Medulla oblongata (tissue), 1 donor: Measurements from ENCODE around the gene PGF.

ENCODE experiments used
- DNase-seq: peaks from one replicate; pipeline ENCODE4 v3.0.0-alpha.2; 2015; ENCODE audit errors: extremely low spot score

Gene PGF

DNA sequence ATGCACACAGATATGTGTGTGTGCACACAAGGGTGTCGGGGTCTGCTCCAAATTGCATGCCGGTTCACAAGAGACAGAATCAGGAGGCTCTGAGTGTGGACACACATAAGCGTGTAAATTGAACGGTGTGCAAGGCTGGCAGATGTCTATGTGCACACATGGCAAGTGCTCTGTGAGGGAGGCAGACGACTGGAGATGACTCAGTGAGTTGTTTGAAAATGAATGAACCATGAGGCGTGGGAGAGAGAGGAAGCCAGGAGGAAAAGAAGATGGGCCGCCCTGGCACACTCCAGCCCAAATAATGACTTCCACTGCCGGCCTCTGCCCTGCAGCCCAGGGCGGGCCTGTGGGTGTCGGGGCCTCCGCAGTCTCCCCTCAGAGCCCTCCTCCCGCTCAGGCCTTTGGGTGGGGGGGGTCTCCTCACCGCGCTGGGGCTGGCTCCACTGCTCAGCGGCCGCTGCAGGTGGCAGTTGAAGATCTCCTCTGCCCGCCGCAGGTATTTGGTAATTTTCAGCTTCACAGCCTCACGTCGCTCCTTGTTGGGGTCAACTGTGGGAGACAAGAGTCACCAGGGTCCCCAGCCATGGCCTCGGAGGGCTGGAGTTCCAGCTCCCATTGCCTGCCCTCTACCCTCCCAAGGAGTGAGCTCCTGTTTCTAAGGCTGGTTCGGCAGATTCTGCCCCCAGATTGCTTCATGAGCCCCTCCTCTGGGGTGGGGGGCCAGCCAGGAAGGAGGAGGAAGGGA lies 35.8 kb downstream of the PGF start:
- no peak for DNase-seq

GRCh38 chr14:74918380-74918779 lies 37.0 kb downstream of the PGF start:
- DNase-seq: no peak

DNA sequence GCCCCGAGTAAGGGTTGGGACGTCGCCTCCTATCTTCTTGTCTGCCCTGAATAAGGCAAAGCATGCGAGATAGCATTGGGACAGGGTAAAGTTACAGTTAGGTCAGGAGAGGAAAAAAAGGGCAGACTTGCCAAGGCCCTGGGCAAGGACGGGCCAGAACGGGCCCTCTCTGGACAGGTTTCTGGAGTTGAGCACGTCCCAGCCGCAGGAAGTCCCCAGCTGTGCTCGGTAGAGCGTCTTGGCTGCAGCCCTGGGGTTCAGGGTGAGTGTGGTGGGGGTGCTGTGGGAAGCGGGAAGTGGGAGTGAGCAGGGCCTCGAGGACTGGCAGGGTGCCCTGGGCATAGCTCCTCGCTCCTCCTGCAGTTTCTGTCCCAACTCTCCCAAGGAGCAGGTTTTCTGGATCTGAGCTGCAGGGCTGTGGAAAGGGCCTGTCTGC lies 37.7 kb downstream of the PGF start:
- peak; percentile 63 for DNase-seq

DNA sequence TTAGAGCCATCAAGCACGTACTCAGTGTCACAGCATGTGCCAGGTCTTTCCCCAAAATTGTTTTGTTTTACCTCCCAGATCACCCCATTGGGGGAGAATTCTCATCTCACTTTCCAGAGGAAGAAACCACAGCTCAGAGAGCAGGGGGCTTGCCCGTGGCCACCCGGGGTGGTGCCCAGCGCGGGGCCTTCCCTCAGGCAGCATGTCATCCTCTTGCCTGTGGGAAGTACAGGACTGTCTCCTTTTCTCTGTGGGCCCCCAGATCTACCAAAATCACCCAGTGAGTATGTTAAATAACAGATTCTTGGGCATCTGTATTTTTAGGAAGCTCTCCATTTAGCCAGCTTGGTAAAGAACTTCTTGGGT lies 38.2 kb downstream of the PGF start:
- DNase-seq: no peak

DNA sequence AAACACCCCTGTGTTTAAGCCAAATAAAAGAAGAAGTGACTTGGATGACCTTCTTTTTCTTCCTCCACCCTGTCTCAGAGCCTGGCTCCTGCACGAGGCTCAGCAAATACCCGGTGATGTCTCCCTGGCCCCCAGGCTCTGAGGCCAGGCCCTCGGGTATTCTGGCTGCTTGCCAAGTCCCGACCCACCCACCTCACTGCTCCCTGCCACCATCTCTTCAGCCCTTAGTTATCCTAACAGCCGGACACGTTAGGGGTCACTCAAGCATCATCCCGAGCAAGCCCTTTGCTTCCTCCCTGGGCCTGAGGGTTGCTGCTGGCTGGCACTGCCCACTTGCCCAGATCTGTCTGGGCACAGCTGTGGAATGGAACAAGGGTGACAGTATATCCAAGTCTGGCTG lies 39.6 kb downstream of the PGF start:
- no peak for DNase-seq

DNA sequence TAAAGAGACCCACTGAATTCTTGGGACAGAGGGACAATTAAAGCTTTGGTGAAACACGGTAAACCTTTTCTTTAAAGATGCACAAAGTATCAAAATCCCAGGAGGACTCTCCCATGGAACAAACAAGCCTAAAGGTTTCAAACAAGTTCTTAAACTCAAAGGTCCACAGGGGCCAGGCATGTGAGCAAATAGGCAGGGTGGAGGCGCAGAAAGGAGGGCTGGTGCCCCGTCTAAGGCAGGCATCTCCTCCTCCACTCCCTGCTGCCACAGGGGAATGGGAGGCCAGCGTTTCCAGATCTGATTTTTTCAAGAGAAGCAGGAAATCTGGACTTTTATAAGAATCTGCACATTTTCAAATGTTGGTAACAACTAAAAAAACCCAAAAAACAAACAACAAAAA lies 40.0 kb downstream of the PGF start:
- no peak for DNase-seq

DNA sequence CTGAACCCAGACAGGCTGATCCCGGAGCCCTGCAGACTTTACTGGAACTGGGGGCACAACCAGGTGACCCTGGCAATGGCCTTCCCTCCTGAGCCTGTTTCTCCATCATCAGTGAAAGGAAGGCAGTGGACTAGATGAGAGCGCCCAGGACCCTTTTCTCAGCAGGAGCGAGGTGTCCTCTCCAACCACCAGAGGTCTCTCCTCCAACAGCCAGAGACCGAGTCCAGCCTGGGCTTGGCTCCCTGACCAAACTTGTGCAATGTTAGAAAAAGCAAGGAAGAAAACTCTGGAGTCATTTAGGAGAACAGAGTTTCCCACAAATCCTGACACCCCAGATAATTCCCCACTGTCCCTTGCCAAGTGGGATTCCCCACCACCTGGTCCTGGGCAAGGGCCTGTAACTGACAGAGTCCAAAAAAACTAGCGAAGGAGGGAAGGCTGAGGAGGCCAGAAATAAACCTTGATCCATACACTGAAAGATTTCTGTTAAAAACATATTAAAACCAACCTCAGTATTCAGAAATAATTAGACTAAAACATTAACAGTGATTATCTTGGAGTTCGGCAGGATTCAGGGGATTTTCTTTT lies 41.3 kb downstream of the PGF start:
- DNase-seq: peak; percentile 90

GRCh38 chr14:74913393-74913910 lies 41.9 kb downstream of the PGF start:
- no peak for DNase-seq

DNA sequence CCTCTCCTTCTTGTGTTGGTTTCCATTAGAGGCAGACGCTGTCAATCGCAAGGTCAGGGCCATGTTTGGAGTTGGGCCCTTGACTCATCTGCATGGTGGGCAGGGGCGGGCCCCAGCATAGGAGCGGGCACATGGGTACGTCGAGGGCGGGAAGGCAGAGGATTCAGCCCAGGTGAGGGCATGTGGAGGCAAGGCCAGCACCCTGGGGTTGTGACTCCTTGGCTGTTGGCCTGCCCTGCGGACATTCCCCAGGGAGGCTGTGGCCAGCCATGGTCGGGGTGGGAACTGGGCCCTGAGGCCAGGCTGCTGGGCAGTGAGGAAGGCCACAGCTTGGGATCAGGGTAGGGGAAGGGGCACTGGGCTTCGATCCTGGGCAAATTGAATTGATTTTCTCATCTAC lies 42.6 kb downstream of the PGF start:
- DNase-seq: no peak

GRCh38 chr14:74912111-74912510 lies 43.3 kb downstream of the PGF start:
- no peak for DNase-seq

DNA sequence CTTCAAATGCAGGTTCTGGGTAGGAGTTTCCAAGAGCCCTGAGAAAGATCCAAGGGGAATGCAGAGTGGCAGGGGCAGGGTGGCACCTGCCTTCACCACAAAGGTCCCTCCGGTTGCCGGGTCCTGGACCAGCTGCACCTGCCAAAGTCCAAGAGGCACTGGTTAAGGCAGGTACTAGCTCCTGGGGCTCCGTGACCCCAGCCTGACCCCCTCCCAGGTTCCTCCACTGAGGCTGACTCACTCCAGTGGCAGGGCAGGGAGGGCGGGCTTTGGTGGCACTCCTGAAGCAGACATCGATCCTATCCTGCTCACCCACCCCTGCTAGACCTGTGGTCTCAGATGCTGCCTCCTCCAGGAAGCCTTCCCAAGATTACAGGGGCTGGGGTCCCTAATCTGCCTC lies 43.7 kb downstream of the PGF start:
- DNase-seq: no peak

GRCh38 chr14:74911221-74911620 lies 44.2 kb downstream of the PGF start:
- DNase-seq: no peak

- no peak for DNase-seq
These were observed 44.8 kb downstream of the PGF start for GRCh38 chr14:74910556-74910955.

GRCh38 chr14:74909911-74910310 lies 45.5 kb downstream of the PGF start:
- no peak for DNase-seq

DNA sequence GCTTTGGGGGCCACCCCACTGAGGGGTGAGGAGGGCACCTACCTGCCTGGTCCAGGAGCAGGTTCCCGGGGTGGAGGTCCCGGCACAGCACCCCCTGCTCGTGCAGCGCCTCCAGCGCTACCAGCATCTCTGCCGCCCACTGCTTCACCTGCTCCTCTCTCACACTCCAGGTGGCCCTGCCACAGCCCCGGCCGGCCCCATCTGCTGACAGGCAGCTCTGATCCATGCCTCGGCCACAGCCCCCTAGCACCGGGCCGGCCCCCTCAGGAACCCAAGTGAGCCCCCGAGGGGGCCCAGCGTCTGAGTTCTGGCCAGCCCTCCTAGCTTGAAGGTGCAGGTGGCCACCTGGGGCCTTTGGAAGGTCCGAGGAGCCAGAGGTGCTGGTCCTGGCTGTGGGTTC lies 45.9 kb downstream of the PGF start:
- no peak for DNase-seq

DNA sequence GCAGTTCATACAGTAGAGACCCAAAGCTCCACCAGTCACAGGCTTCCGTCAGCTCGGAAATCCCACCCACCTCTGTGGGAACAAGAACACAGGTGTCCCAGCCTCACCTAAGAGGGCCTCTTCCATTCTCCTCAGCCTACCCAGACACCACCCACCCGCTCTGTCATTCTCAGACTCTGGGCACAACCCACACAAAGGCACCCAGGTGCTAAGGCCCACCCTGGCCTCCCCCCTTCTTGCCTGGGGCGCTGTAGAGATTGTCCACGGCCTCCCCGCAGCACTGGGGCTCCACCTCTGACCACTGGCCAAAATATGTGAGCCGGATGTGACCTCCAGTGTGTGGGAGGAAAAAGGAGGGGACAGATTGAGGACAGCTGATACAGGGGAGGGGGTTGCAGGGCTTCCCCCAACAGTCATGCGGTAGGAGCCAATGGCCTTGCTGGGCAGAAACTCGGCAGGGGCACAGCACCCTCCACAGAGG lies 46.5 kb downstream of the PGF start:
- DNase-seq: no peak

- DNase-seq: peak; percentile 18
These were observed 47.7 kb downstream of the PGF start for GRCh38 chr14:74907744-74908143.

GRCh38 chr14:74906925-74907521 lies 48.4 kb downstream of the PGF start:
- DNase-seq: no peak

GRCh38 chr14:74905595-74906142 lies 49.7 kb downstream of the PGF start:
- DNase-seq: peak; percentile 76

GRCh38 chr14:74904635-74905503 lies 50.5 kb downstream of the PGF start:
- DNase-seq: no peak

GRCh38 chr14:74902941-74903705 lies 52.3 kb downstream of the PGF start:
- peak; percentile 38 for DNase-seq
